ENCODE measurements around the gene RYR3. TPM values are rescaled to one million over a fixed set of nuclear protein-coding genes. Genes with fewer than 3 reads are reported as not detected.

RYR3 gene
- total and polyA plus RNA-seq, 2 donors (not counting 1 experiment from before 2014, with no cell fraction given), result 0.17 TPM; not detected in 1

GRCh38 chr15:33453761-33454160, 143.0 kb downstream of the RYR3 start:
- no peak overlapping the region for H2AFZ ChIP-seq (ENCODE audit: low read length)
- H3K4me3 ChIP-seq (replicated peaks in 1 of 4; ENCODE audit: control extremely low read depth in 1 of 4, insufficient read depth in 1 of 4, low read depth in 3 of 4, low read length in 4 of 4), result no peak overlapping the region
- no peaks in the 10 kb centered on the region for H3K27me3 ChIP-seq (ENCODE audit: control insufficient read depth, insufficient read depth, low read length)
- no peak overlapping the region for H3K4me2 ChIP-seq (ENCODE audit: extremely low read depth, insufficient read depth, low read length)
- TF ChIP-seq EZH2 (IDR thresholded peaks at IDR 0.05; ENCODE audit: low read length, missing control alignments) (no peak), CTCF (conservative IDR thresholded peaks at IDR 0.05 in 1 of 2, IDR thresholded peaks at IDR 0.05 in 1 of 2; ENCODE audit: low read depth in 1 of 2, low read length in 2 of 2) (no peak)
- H3K36me3 ChIP-seq (ENCODE audit: control insufficient read depth, insufficient read depth, low read length), result no peaks in the 10 kb centered on the region
- no peaks in the 10 kb centered on the region for H3K9me3 ChIP-seq (ENCODE audit: control insufficient read depth, insufficient read depth, low read depth, low read length)
- no peaks in the 10 kb centered on the region for H3K79me2 ChIP-seq (ENCODE audit: control insufficient read depth, insufficient read depth, low read length)
- H4K20me1 ChIP-seq (ENCODE audit: control insufficient read depth, extremely low read depth, insufficient read depth, low read length), result no peaks in the 10 kb centered on the region
- DNase-seq (ENCODE audit: low read depth in 2 of 2), result no peak
- H3K27ac ChIP-seq (ENCODE audit: insufficient read depth, low read length), result no peak overlapping the region
- no peak overlapping the region for H3K9ac ChIP-seq (ENCODE audit: insufficient read depth, low read length)
- H3K4me1 ChIP-seq (ENCODE audit: control insufficient read depth, extremely low read depth, insufficient read depth, low read length), result no peaks in the 10 kb centered on the region

GRCh38 chr15:33454346-33454745, 143.6 kb downstream of the RYR3 start:
- TF ChIP-seq CTCF (conservative IDR thresholded peaks at IDR 0.05 in 1 of 2, IDR thresholded peaks at IDR 0.05 in 1 of 2; ENCODE audit: low read depth in 1 of 2, low read length in 2 of 2), result no peak
- no peak for TF ChIP-seq EZH2 (IDR thresholded peaks at IDR 0.05; ENCODE audit: low read length, missing control alignments)
- no peak overlapping the region for H3K4me3 ChIP-seq (replicated peaks in 1 of 4; ENCODE audit: control extremely low read depth in 1 of 4, insufficient read depth in 1 of 4, low read depth in 3 of 4, low read length in 4 of 4)

DNA sequence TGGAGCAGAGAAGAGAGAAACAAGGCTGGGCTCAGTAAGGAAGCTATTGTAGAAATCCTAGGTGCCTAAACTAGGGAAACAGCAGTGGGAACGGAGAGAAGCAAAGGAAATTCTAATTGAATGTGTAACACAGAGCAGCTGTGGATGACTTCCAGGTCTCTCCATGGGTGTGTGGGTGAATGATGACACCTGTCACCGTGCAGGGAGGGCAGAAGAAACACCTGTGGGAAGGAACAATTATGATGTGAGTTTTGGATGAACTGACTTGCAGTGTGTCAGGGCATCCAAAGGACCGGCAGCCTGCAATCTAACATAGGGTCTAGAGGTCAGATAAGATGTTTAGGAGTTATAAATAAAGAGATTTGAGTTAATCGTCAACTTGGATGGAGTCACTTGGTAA, 144.2 kb downstream of the RYR3 start:
- H3K4me1 ChIP-seq (ENCODE audit: control insufficient read depth, extremely low read depth, insufficient read depth, low read length), result no peaks in the 10 kb centered on the region
- H3K4me3 ChIP-seq (replicated peaks in 1 of 4; ENCODE audit: control extremely low read depth in 1 of 4, insufficient read depth in 1 of 4, low read depth in 3 of 4, low read length in 4 of 4), result no peak overlapping the region
- no peak overlapping the region for H2AFZ ChIP-seq (ENCODE audit: low read length)
- H3K9ac ChIP-seq (ENCODE audit: insufficient read depth, low read length), result no peak overlapping the region
- no peaks in the 10 kb centered on the region for H3K36me3 ChIP-seq (ENCODE audit: control insufficient read depth, insufficient read depth, low read length)
- no peak for DNase-seq (ENCODE audit: low read depth in 2 of 2)
- no peaks in the 10 kb centered on the region for H4K20me1 ChIP-seq (ENCODE audit: control insufficient read depth, extremely low read depth, insufficient read depth, low read length)
- H3K4me2 ChIP-seq (ENCODE audit: extremely low read depth, insufficient read depth, low read length), result no peak overlapping the region
- H3K27ac ChIP-seq (ENCODE audit: insufficient read depth, low read length), result no peak overlapping the region
- no peaks in the 10 kb centered on the region for H3K27me3 ChIP-seq (ENCODE audit: control insufficient read depth, insufficient read depth, low read length)
- H3K79me2 ChIP-seq (ENCODE audit: control insufficient read depth, insufficient read depth, low read length), result no peaks in the 10 kb centered on the region
- no peaks in the 10 kb centered on the region for H3K9me3 ChIP-seq (ENCODE audit: control insufficient read depth, insufficient read depth, low read depth, low read length)
- TF ChIP-seq CTCF (conservative IDR thresholded peaks at IDR 0.05 in 1 of 2, IDR thresholded peaks at IDR 0.05 in 1 of 2; ENCODE audit: low read depth in 1 of 2, low read length in 2 of 2), result no peak
- TF ChIP-seq EZH2 (IDR thresholded peaks at IDR 0.05; ENCODE audit: low read length, missing control alignments), result no peak

More at GRCh38 chr15:33454346-33454745, 143.6 kb downstream of the RYR3 start:
- no peak for DNase-seq (ENCODE audit: low read depth in 2 of 2)
- Histone ChIP-seq H3K9ac (ENCODE audit: insufficient read depth, low read length) (no peak overlapping the region), H3K4me2 (ENCODE audit: extremely low read depth, insufficient read depth, low read length) (no peak overlapping the region), H3K27ac (ENCODE audit: insufficient read depth, low read length) (no peak overlapping the region), H3K9me3 (ENCODE audit: control insufficient read depth, insufficient read depth, low read depth, low read length) (no peaks in the 10 kb centered on the region), H3K4me1 (ENCODE audit: control insufficient read depth, extremely low read depth, insufficient read depth, low read length) (no peaks in the 10 kb centered on the region), H2AFZ (ENCODE audit: low read length) (no peak overlapping the region), H3K79me2 (ENCODE audit: control insufficient read depth, insufficient read depth, low read length) (no peaks in the 10 kb centered on the region), H3K27me3 (ENCODE audit: control insufficient read depth, insufficient read depth, low read length) (no peaks in the 10 kb centered on the region), H4K20me1 (ENCODE audit: control insufficient read depth, extremely low read depth, insufficient read depth, low read length) (no peaks in the 10 kb centered on the region), H3K36me3 (ENCODE audit: control insufficient read depth, insufficient read depth, low read length) (no peaks in the 10 kb centered on the region)
